Measurements from ENCODE around the gene PPP3R1.

- TF ChIP-seq RAD21 (conservative IDR thresholded peaks at IDR 0.05 in 1 of 2, IDR thresholded peaks at IDR 0.05 in 1 of 2) (no peak), CTCF (IDR thresholded peaks at IDR 0.05) (no peak), POLR2AphosphoS2 (conservative IDR thresholded peaks at IDR 0.05; ENCODE audit: low read length) (no peak), RCOR1 (IDR thresholded peaks at IDR 0.05; ENCODE audit: low read depth, low read length) (no peak), POLR2A (IDR thresholded peaks at IDR 0.05; ENCODE audit: low read length) (no peak), MAX (IDR thresholded peaks at IDR 0.05) (no peak), PHF8 (IDR thresholded peaks at IDR 0.05; ENCODE audit: borderline replicate concordance, low read depth) (no peak; the same call in none of the 2 replicates)
Observed at GRCh38 chr2:68251855-68252399, 405 bp downstream of the PPP3R1 start.
